Neural progenitor cell (in vitro differentiated cells): ENCODE data around the gene TNS3. TPM values are rescaled to one million over a fixed set of nuclear protein-coding genes. Genes with fewer than 3 reads are reported as not detected.
A peak's percentile ranks its signal among the peaks of the same experiment; 100 is the strongest.

ENCODE experiments used
- DNase-seq: peaks from one replicate; pipeline ENCODE4 v3.0.0-alpha.2; 2016; ENCODE audit warnings: low spot score
- H2AFZ ChIP-seq: fragments of 200-600 bp; sonication (generic); replicated peaks from 2 replicates; pipeline ENCODE4 v1.6.1; 2016; ENCODE audit warnings: antibody characterized with exemption
- H3F3A ChIP-seq: fragments of 200-600 bp; sonication (generic); 2 replicates; pipeline ENCODE4 v1.6.1; 2016; ENCODE audit warnings: antibody characterized with exemption, low read depth
- H3K27ac ChIP-seq: fragments of 200-600 bp; sonication (generic); 2 replicates; pipeline ENCODE4 v1.5.1; 2016; ENCODE audit warnings: mild to moderate bottlenecking
- H3K27me3 ChIP-seq: fragments of 200-600 bp; sonication (generic); 2 replicates; pipeline ENCODE4 v1.6.1; 2016; ENCODE audit warnings: mild to moderate bottlenecking, moderate library complexity
- H3K36me3 ChIP-seq: fragments of 200-600 bp; sonication (generic); 2 replicates; pipeline ENCODE4 v1.5.1; 2016
- H3K4me1 ChIP-seq: fragments of 200-600 bp; sonication (generic); 2 replicates; pipeline ENCODE4 v1.6.1; 2016; ENCODE audit warnings: mixed run types
- H3K4me2 ChIP-seq: fragments of 200-600 bp; sonication (generic); 2 replicates; pipeline ENCODE4 v1.6.1; 2016
- H3K4me3 ChIP-seq: fragments of 200-600 bp; sonication (generic); 2 replicates; pipeline ENCODE4 v1.5.1; 2016
- H3K79me2 ChIP-seq: fragments of 200-600 bp; sonication (generic); 2 replicates; pipeline ENCODE4 v1.6.1; 2016; ENCODE audit warnings: low read depth
- H3K9ac ChIP-seq: fragments of 200-600 bp; sonication (generic); 2 replicates; pipeline ENCODE4 v1.6.1; 2016
- H3K9me3 ChIP-seq: fragments of 200-600 bp; sonication (generic); 2 replicates; pipeline ENCODE4 v1.5.1; 2016; ENCODE audit warnings: low read depth
- H4K20me1 ChIP-seq: fragments of 200-600 bp; sonication (generic); 2 replicates; pipeline ENCODE4 v1.6.1; 2016; ENCODE audit warnings: low read depth
- H3K27ac Mint-ChIP-seq: 3 replicates; pipeline ENCODE4 v1.8.0; 2021; ENCODE audit warnings: mixed read lengths
- H3K27me3 Mint-ChIP-seq: 2 replicates; pipeline ENCODE4 v1.8.0; 2022; ENCODE audit warnings: low read depth, mild to moderate bottlenecking, inconsistent platforms, moderate library complexity, mixed read lengths; ENCODE audit not compliant: insufficient read depth
- H3K36me3 Mint-ChIP-seq: 3 replicates; pipeline ENCODE4 v1.8.0; 2021; ENCODE audit warnings: mixed read lengths
- H3K4me1 Mint-ChIP-seq: 3 replicates; pipeline ENCODE4 v1.8.0; 2021; ENCODE audit warnings: mixed read lengths
- H3K4me3 Mint-ChIP-seq: 3 replicates; pipeline ENCODE4 v1.8.0; 2021; ENCODE audit warnings: mild to moderate bottlenecking, moderate library complexity, mixed read lengths
- H3K9me3 Mint-ChIP-seq: 3 replicates; pipeline ENCODE4 v1.8.0; 2020; ENCODE audit warnings: mixed read lengths
- CTCF ChIP-seq: fragments of 200-600 bp; sonication (generic); IDR thresholded peaks from 2 replicates; pipeline ENCODE4 v1.5.1; 2017; ENCODE audit warnings: antibody characterized with exemption, mild to moderate bottlenecking
- EZH2 ChIP-seq: fragments of 200-600 bp; sonication (generic); IDR thresholded peaks from 2 replicates; pipeline ENCODE4 v1.6.1; 2017; ENCODE audit warnings: antibody characterized with exemption, mild to moderate bottlenecking, moderate library complexity
- EZH2phosphoT487 ChIP-seq: fragments of 200-600 bp; sonication (generic); IDR thresholded peaks from 2 replicates; pipeline ENCODE4 v1.6.1; 2017; ENCODE audit warnings: antibody characterized with exemption
- total RNA-seq: library from RNA; depleted of rRNA; stranded (reverse); fragments of >200 nt; gene quantifications from 2 replicates; pipeline ENCODE4 v1.2.3, GENCODE V29; 2015; ENCODE audit warnings: low replicate concordance

Gene TNS3
- total RNA-seq, 1 donor from 2014 or later, result 15.0 TPM

GRCh38 chr7:47452295-47452694 is 129.6 kb downstream of the TNS3 start:
- H3K4me2 ChIP-seq, result no peak overlapping the region
- no peak overlapping the region for H2AFZ ChIP-seq
- Mint-ChIP-seq H3K36me3 (no peaks in the 10 kb centered on the region), H3K27me3 (peaks cover 4% of the 10 kb centered on the region), H3K9me3 (no peaks in the 10 kb centered on the region), H3K27ac (no peak overlapping the region), H3K4me3 (no peak overlapping the region), H3K4me1 (peaks cover 29% of the 10 kb centered on the region)
- no peaks in the 10 kb centered on the region for H3K36me3 ChIP-seq
- no peaks in the 10 kb centered on the region for H3K27me3 ChIP-seq
- H3K4me3 ChIP-seq, result no peak overlapping the region
- no peak overlapping the region for H3K9ac ChIP-seq
- no peaks in the 10 kb centered on the region for H3K79me2 ChIP-seq
- no peak for DNase-seq
- H3K9me3 ChIP-seq, result no peaks in the 10 kb centered on the region
- peaks cover 12% of the 10 kb centered on the region for H3F3A ChIP-seq
- peaks cover 19% of the 10 kb centered on the region for H3K4me1 ChIP-seq
- no peak for TF ChIP-seq CTCF
- no peak for TF ChIP-seq EZH2phosphoT487
- no peak for TF ChIP-seq EZH2
- no peak overlapping the region for H3K27ac ChIP-seq
- peaks cover 5% of the 10 kb centered on the region for H4K20me1 ChIP-seq

- H3K79me2 ChIP-seq, result no peaks in the 10 kb centered on the region
- no peaks in the 10 kb centered on the region for H3K36me3 ChIP-seq
- no peak overlapping the region for H3K9ac ChIP-seq
- peaks cover 12% of the 10 kb centered on the region for H3F3A ChIP-seq
- H3K27ac Mint-ChIP-seq, result peak overlapping the region; percentile 22
- no peaks in the 10 kb centered on the region for H3K36me3 Mint-ChIP-seq
- H3K4me2 ChIP-seq, result no peak overlapping the region
- H3K4me3 Mint-ChIP-seq, result no peak overlapping the region
- peaks cover 22% of the 10 kb centered on the region for H3K4me1 ChIP-seq
- no peaks in the 10 kb centered on the region for H3K9me3 ChIP-seq
- TF ChIP-seq EZH2, result no peak
- TF ChIP-seq CTCF, result no peak
- TF ChIP-seq EZH2phosphoT487, result no peak
- no peak for DNase-seq
- no peak overlapping the region for H3K4me3 ChIP-seq
- peaks cover 33% of the 10 kb centered on the region for H3K4me1 Mint-ChIP-seq
- no peak overlapping the region for H2AFZ ChIP-seq
- H3K27me3 Mint-ChIP-seq, result peaks cover 4% of the 10 kb centered on the region
- no peaks in the 10 kb centered on the region for H3K9me3 Mint-ChIP-seq
- no peak overlapping the region for H3K27ac ChIP-seq
- no peaks in the 10 kb centered on the region for H3K27me3 ChIP-seq
- peaks cover 5% of the 10 kb centered on the region for H4K20me1 ChIP-seq
These were observed 130.1 kb downstream of the TNS3 start for GRCh38 chr7:47451851-47452205.

- peaks cover 5% of the 10 kb centered on the region for H4K20me1 ChIP-seq
- peaks cover 24% of the 10 kb centered on the region for H3K4me1 ChIP-seq
- no peak overlapping the region for H3K4me3 ChIP-seq
- H3K79me2 ChIP-seq, result no peaks in the 10 kb centered on the region
- Mint-ChIP-seq H3K36me3 (no peaks in the 10 kb centered on the region), H3K4me1 (peaks cover 37% of the 10 kb centered on the region), H3K4me3 (no peak overlapping the region), H3K27ac (no peak overlapping the region), H3K27me3 (peaks cover 6% of the 10 kb centered on the region), H3K9me3 (no peaks in the 10 kb centered on the region)
- peaks cover 12% of the 10 kb centered on the region for H3F3A ChIP-seq
- no peak overlapping the region for H2AFZ ChIP-seq
- no peak overlapping the region for H3K27ac ChIP-seq
- TF ChIP-seq CTCF (no peak), EZH2 (no peak), EZH2phosphoT487 (no peak)
- peak; percentile 50 for DNase-seq
- H3K9ac ChIP-seq, result no peak overlapping the region
- H3K4me2 ChIP-seq, result no peak overlapping the region
- H3K36me3 ChIP-seq, result no peaks in the 10 kb centered on the region
- H3K27me3 ChIP-seq, result no peaks in the 10 kb centered on the region
- H3K9me3 ChIP-seq, result no peaks in the 10 kb centered on the region
These were observed 131.9 kb downstream of the TNS3 start for GRCh38 chr7:47449810-47450590.
